GM12878 (cell line): ENCODE results near the gene PPIG. TPM values are rescaled to one million over a fixed set of nuclear protein-coding genes. Genes with fewer than 3 reads are reported as not detected.
"Not testable (repeated sequence)": the region's sequence is repeated elsewhere in the genome, so short reads cannot be mapped to it uniquely, and the experiment has no call there.

ENCODE experiments used
- ATAC-seq: fragments of 200-7000 bp; cut with Tn5 transposase; 3 replicates; pipeline ENCODE4 v1.9.1; 2020; ENCODE audit warnings: mild to moderate bottlenecking, moderate library complexity
- BruUV-seq: library from RNA; stranded (reverse); fragments of 400-500 nt; replicated peaks from 2 replicates; lab custom pipeline; 2021; lab: Mats Ljungman, UMichigan
- CTCF ChIA-PET: fragments of 300-600 bp; sonication (Branson Sonifier 250); formaldehyde crosslinking; extraction: SDS; loops from one replicate; lab custom pipeline; 2021; ENCODE audit warnings: inconsistent platforms; lab: Yijun Ruan, JAX
- POLR2A ChIA-PET: fragments of 350-600 bp; formaldehyde crosslinking; extraction: SDS; loops from one replicate; lab custom pipeline; 2021; ENCODE audit warnings: inconsistent platforms; lab: Charles Lee
- RAD21 ChIA-PET: fragments of 300-600 bp; sonication (Branson Sonifier 250); formaldehyde crosslinking; loops from one replicate; lab custom pipeline; 2023; ENCODE audit warnings: antibody characterized with exemption; ENCODE audit not compliant: unreplicated experiment; lab: Charles Lee
- SMC1A ChIA-PET: fragments of 300-600 bp; sonication (Branson Sonifier 250); formaldehyde crosslinking; loops from one replicate; lab custom pipeline; 2023; ENCODE audit not compliant: unreplicated experiment, uncharacterized antibody; lab: Charles Lee
- DNase-seq: peaks from one replicate; pipeline ENCODE4 v3.0.0-alpha.2; 2011; ENCODE audit warnings: low read depth, low spot score
- FAIRE-seq: peaks from 3 replicates; lab custom pipeline; 2011; peaks lifted over from hg19 to GRCh38; lab: Jason Lieb, UNC
- H2AFZ ChIP-seq: 2 replicates; pipeline ENCODE4 v1.6.0; 2011; ENCODE audit warnings: low read depth, low read length, control low read depth; ENCODE audit not compliant: control insufficient read depth
- H3K27ac ChIP-seq: 2 replicates; pipeline ENCODE4 v1.5.1; 2011; ENCODE audit warnings: control low read depth; ENCODE audit not compliant: control insufficient read depth, insufficient read depth
- H3K27me3 ChIP-seq, 2 experiments: replicated peaks in 1 of 2; 2 replicates each; pipeline versions ENCODE4 v1.6.0 to v1.6.1; 2011; ENCODE audit warnings: low read length in 1 of 2; ENCODE audit not compliant: control insufficient read depth in 2 of 2, insufficient read depth in 2 of 2
- H3K36me3 ChIP-seq, 2 experiments: 2 replicates each; pipeline ENCODE4 v1.5.1; 2011; ENCODE audit warnings: low read length in 1 of 2; ENCODE audit not compliant: control insufficient read depth in 2 of 2, insufficient read depth in 2 of 2
- H3K4me1 ChIP-seq: 2 replicates; pipeline ENCODE4 v1.6.1; 2011; ENCODE audit warnings: mild to moderate bottlenecking, low read length, moderate library complexity, mixed read lengths; ENCODE audit not compliant: control insufficient read depth, insufficient read depth
- H3K4me2 ChIP-seq: 2 replicates; pipeline ENCODE4 v1.6.0; 2011; ENCODE audit warnings: control low read depth; ENCODE audit not compliant: control insufficient read depth, insufficient read depth
- H3K4me3 ChIP-seq: fragments of 200-600 bp; sonication (generic); 2 replicates; pipeline ENCODE4 v1.5.1; 2016
- H3K79me2 ChIP-seq: 2 replicates; pipeline ENCODE4 v1.6.0; 2011; ENCODE audit warnings: low read length; ENCODE audit not compliant: control insufficient read depth, insufficient read depth
- H3K9ac ChIP-seq: 2 replicates; pipeline ENCODE4 v1.8.0; 2011; ENCODE audit warnings: low read length, control low read depth, mixed read lengths; ENCODE audit not compliant: control insufficient read depth, insufficient read depth
- H3K9me3 ChIP-seq: replicated peaks from 3 replicates; pipeline ENCODE4 v1.5.1; 2011; ENCODE audit warnings: mild to moderate bottlenecking, low read length; ENCODE audit not compliant: control insufficient read depth, insufficient read depth
- H4K20me1 ChIP-seq: 2 replicates; pipeline ENCODE4 v1.6.0; 2011; ENCODE audit not compliant: control insufficient read depth, insufficient read depth
- HCFC1 ChIP-seq: fragments of 150-350 bp; IDR thresholded peaks from 2 replicates; pipeline ENCODE4 v1.6.1; 2014; ENCODE audit warnings: low read length
- NFIC ChIP-seq: IDR thresholded peaks from 2 replicates; pipeline ENCODE4 v1.6.1; 2012; ENCODE audit warnings: low read depth, mild to moderate bottlenecking, inconsistent platforms, low read length, moderate library complexity
- PAX5 ChIP-seq: IDR thresholded peaks from 2 replicates; pipeline ENCODE4 v1.6.1; 2011; ENCODE audit warnings: low read depth, low read length, borderline replicate concordance
- POLR2AphosphoS5 ChIP-seq: IDR thresholded peaks from 2 replicates; pipeline ENCODE4 v1.6.1; 2011; ENCODE audit warnings: mild to moderate bottlenecking, low read length, inconsistent platforms
- RAD21 ChIP-seq: IDR thresholded peaks from 2 replicates; pipeline ENCODE4 v1.6.1; 2011; ENCODE audit warnings: mild to moderate bottlenecking, low read depth, low read length, moderate library complexity; ENCODE audit not compliant: insufficient read depth
- SUZ12 ChIP-seq: fragments of 200-600 bp; sonication (generic); IDR thresholded peaks from one replicate; pipeline ENCODE4 v1.6.1; 2018; ENCODE audit warnings: antibody characterized with exemption, mild to moderate bottlenecking; ENCODE audit not compliant: unreplicated experiment
- YBX1 ChIP-seq: fragments of 450-650 bp; IDR thresholded peaks from 2 replicates; pipeline ENCODE4 v1.6.1; 2016; ENCODE audit warnings: antibody characterized with exemption
- ZNF207 ChIP-seq: fragments of 450-650 bp; IDR thresholded peaks from 2 replicates; pipeline ENCODE4 v1.6.1; 2014; ENCODE audit warnings: antibody characterized with exemption, mild to moderate bottlenecking, borderline replicate concordance
- ZNF622 ChIP-seq: fragments of 450-650 bp; IDR thresholded peaks from 2 replicates; pipeline ENCODE4 v1.6.1; 2017; ENCODE audit warnings: mild to moderate bottlenecking, inconsistent platforms
- WGBS: methylation state at CpG from one replicate; pipeline ENCODE4 v1.1.6; 2016; ENCODE audit warnings: low lambda C conversion rate; ENCODE audit not compliant: insufficient replicate concordance, insufficient coverage; ENCODE audit errors: missing lambda C conversion rate; 5-methylcytosine and 5-hydroxymethylcytosine counted together
- in situ Hi-C: fragments of 300-500 bp; cut with MboI; formaldehyde crosslinking; loops from 9 replicates; pipeline ENCODE4 v1.14.3; 2018; ENCODE audit warnings: mixed read lengths
- intact Hi-C: fragments of 100-400 bp; cut with micrococcal nuclease; formaldehyde crosslinking; loops from one replicate; pipeline ENCODE4 v1.14.2; 2022; ENCODE audit not compliant: unreplicated experiment
- polyA plus RNA-seq, 11 experiments: library from polyadenylated mRNA; depleted of rRNA in 4 of 11; unstranded in 6 of 11; stranded (reverse) in 5 of 11; fragments of >200 nt; fragmentation: Nextera tagmentation in 4 of 11; fragmentation: Illumina TruSeq in 1 of 11; extraction: Ambion mirVana in 4 of 11; extraction: Trizol in 1 of 11; gene quantifications; 1 replicate in 1 of 11; 2 replicates in 10 of 11; pipeline versions ENCODE4 v1.2.1 to v1.2.3, GENCODE V29; 2011 to 2016; ENCODE audit warnings: inconsistent platforms in 2 of 11, missing spikeins in 2 of 11, low read depth in 1 of 11
- total RNA-seq, 4 experiments: library from RNA; depleted of rRNA in 3 of 4; stranded (reverse); fragments of >200 nt in 3 of 4; fragmentation: Illumina TruSeq in 1 of 4; extraction: Trizol in 1 of 4; gene quantifications; 2 replicates each; pipeline versions ENCODE4 v1.2.1 to v1.2.3, GENCODE V29; 2013 to 2021
- TF ChIP-seq, protein P1 (sequence below): fragments of 450-650 bp; formaldehyde crosslinking; IDR thresholded peaks from 2 replicates; pipeline ENCODE4 v1.4.0; 2022; ENCODE audit warnings: mild to moderate bottlenecking, moderate library complexity

PPIG gene
- total and polyA plus RNA-seq, 10 of the 15 experiments (the other 5 are each of a cell fraction or from before 2014, with no cell fraction given): 22.3 to 147 (median 95.2) TPM

DNA sequence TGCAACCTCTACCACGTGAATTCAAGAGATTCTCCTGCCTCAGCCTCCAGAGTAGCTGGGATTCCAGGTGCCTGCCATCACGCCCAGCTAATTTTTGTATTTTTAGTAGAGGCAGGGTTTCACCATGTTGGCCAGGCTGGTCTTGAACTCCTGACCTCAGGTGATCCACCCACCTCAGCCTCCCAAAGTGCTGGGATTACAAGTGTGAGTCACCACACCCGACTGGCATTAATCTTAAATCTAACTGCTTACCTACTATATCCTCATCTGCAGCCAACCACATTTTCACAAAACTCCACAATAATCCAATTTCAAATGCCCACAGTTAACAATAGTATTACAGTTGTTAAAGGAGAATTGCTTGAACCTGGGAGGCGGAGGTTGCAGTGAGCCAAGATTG is 13.4 kb upstream of the PPIG start:
- 88% methylated on average over 4 of the region's 4 CpGs for WGBS
- H3K4me1 ChIP-seq, in situ Hi-C loops, RAD21 ChIA-PET, CTCF ChIA-PET, ATAC-seq, H3K9me3 ChIP-seq, H3K36me3 ChIP-seq, BruUV-seq, H2AFZ ChIP-seq, H4K20me1 ChIP-seq, DNase-seq, intact Hi-C loops, H3K27me3 ChIP-seq, H3K9ac ChIP-seq, H3K27ac ChIP-seq, FAIRE-seq, SMC1A ChIA-PET: not testable (repeated sequence)
- peak overlapping the region; percentile 51 for H3K4me3 ChIP-seq
- H3K79me2 ChIP-seq: peaks cover 43% of the 10 kb centered on the region
- H3K4me2 ChIP-seq: 0 out of 2 replicates have a peak overlapping the region, but pooled peaks have one; percentile 3
- POLR2A ChIA-PET: interaction anchor here (0.7 to 3.3 kb wide), 2 partner anchors 14 to 1506 kb away, joined by 3 to 25 read pairs; partner anchors contain the start of gene PPIG

DNA sequence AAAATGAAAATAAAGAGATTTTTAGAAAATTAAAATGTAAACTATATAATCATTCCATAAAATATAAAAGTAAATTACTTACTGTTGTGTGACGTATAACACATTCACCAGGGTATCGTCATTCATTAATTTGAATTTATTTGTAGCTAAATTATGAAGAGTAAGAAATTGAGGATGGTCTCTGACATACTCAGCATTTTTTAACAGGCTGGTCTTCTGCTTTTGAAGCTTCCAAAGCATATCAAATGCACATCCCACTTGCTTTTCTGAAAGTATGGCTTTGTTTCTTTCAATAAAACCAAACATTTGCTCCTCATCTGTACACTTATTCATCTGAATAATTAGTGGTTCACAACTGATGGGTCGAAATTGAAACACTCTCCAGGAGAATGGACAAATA is 12.6 kb upstream of the PPIG start:
- in situ Hi-C loops (no loop called here), intact Hi-C loops (no loop called here)
- no peak for DNase-seq
- peak overlapping the region; percentile 40 for H3K4me2 ChIP-seq
- no TSS peak for BruUV-seq
- 96% methylated on average over 3 of the region's 3 CpGs for WGBS
- H3K4me1 ChIP-seq: no peaks in the 10 kb centered on the region
- H2AFZ ChIP-seq: no peak overlapping the region
- ChIA-PET RAD21 (interaction anchor here (0.7 to 3.2 kb wide), 2 partner anchors 13 to 336 kb away, joined by 3 to 21 read pairs; partner anchors contain the start of gene PPIG), CTCF (interaction anchor here (1.1 to 2.3 kb wide), 2 partner anchors 41 to 253 kb away, joined by 3 to 10 read pairs; partner anchors contain the start of gene METTL5), POLR2A (interaction anchor here (3.3 kb wide), 1 partner anchor 13 kb away, joined by 25 read pairs; the partner anchor contains the start of gene PPIG), SMC1A (interaction anchor here (1.5 to 2.4 kb wide), 4 partner anchors 11 to 231 kb away, joined by 3 to 26 read pairs (median 4); partner anchors contain the start of gene PPIG)
- H4K20me1 ChIP-seq: no peaks in the 10 kb centered on the region
- H3K9me3 ChIP-seq: no peaks in the 10 kb centered on the region
- ATAC-seq: no peak
- no peak overlapping the region for H3K9ac ChIP-seq
- TF ChIP-seq ZNF622: no peak
- TF ChIP-seq ZNF207: no peak
- no peak for TF ChIP-seq POLR2AphosphoS5
- TF ChIP-seq, protein P1, sequence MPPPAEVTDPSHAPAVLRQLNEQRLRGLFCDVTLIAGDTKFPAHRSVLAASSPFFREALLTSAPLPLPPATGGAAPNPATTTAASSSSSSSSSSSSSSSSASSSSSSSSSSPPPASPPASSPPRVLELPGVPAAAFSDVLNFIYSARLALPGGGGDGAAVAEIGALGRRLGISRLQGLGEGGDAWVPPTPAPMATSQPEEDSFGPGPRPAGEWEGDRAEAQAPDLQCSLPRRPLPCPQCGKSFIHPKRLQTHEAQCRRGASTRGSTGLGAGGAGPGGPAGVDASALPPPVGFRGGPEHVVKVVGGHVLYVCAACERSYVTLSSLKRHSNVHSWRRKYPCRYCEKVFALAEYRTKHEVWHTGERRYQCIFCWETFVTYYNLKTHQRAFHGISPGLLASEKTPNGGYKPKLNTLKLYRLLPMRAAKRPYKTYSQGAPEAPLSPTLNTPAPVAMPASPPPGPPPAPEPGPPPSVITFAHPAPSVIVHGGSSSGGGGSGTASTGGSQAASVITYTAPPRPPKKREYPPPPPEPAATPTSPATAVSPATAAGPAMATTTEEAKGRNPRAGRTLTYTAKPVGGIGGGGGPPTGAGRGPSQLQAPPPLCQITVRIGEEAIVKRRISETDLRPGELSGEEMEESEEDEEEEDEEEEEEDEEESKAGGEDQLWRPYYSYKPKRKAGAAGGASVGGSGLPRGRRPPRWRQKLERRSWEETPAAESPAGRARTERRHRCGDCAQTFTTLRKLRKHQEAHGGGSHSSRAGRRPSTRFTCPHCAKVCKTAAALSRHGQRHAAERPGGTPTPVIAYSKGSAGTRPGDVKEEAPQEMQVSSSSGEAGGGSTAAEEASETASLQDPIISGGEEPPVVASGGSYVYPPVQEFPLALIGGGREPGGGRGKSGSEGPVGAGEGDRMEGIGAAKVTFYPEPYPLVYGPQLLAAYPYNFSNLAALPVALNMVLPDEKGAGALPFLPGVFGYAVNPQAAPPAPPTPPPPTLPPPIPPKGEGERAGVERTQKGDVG (CRISPR knock-in tag): no peak
- TF ChIP-seq SUZ12: no peak
- no peak for TF ChIP-seq HCFC1
- TF ChIP-seq YBX1: no peak
- TF ChIP-seq NFIC: no peak
- no peak for TF ChIP-seq RAD21
- TF ChIP-seq PAX5: no peak
- peaks cover 43% of the 10 kb centered on the region for H3K79me2 ChIP-seq
- 0 out of 2 replicates have a peak overlapping the region, but pooled peaks have one; percentile 39 for H3K27ac ChIP-seq
- H3K4me3 ChIP-seq: peak overlapping the region; percentile 50; the same call in 1 of the 2 replicates
- H3K27me3 ChIP-seq: no peaks in the 10 kb centered on the region
- peaks cover 0 to 7% of the 10 kb centered on the region in 2 experiments; a peak in 2 of 4 replicates for H3K36me3 ChIP-seq
- no peak for FAIRE-seq
